ENCODE results near the gene FARSA.
A peak's percentile ranks its signal among the peaks of the same experiment; 100 is the strongest.
"Not testable (repeated sequence)": the region's sequence is repeated elsewhere in the genome, so short reads cannot be mapped to it uniquely, and the experiment has no call there.

FARSA gene

DNA sequence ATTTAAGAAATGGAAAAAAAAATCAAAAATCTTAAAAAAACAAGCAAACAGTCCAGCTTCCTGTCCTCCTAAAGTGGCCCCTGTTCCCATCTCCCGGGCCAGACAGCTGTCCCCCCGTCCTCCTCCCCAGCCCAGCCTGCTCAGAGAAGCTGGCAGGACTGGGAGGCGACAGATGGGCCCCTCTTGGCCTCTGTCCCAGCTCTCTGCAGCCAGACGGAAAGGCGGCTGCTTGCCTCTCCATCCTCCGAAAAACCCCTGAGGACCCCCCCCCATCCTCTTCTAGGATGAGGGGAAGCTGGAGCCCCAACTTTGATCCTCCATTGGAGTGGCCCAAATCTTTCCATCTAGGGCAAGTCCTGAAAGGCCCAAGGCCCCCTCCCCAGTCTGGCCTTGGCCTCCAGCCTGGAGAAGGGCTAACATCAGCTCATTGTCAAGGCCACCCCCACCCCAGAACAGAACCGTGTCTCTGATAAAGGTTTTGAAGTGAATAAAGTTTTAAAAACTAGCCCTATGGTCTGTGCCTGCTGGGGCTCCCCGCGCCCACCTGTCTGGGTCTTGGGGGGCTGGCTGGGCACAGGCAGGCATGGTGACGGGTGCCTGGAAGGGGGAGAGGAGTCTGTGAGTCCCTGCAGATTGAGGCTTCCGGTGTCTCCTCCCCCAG lies 19.8 kb upstream of the FARSA start:
- H3K27me3 ChIP-seq (ENCODE audit: insufficient read depth, low read length): no peaks in the 10 kb centered on the region
- no peak overlapping the region; the same call in 1 of the 2 replicates for H3K27ac ChIP-seq (ENCODE audit: low read depth, low read length)
- peaks cover 69% of the 10 kb centered on the region for H3K36me3 ChIP-seq (ENCODE audit: insufficient read depth, low read length)
- no peaks in the 10 kb centered on the region for H3K9me3 ChIP-seq (ENCODE audit: insufficient read depth, low read depth, low read length)
- no peak overlapping the region for H3K4me3 ChIP-seq (ENCODE audit: low read length)
- 94% methylated on average over 11 of the region's 11 CpGs for WGBS
- no peak overlapping the region for H3K9ac ChIP-seq (ENCODE audit: low read depth, low read length)
- peaks cover 8% of the 10 kb centered on the region; the same call in 1 of the 2 replicates for H3K4me1 ChIP-seq (ENCODE audit: insufficient read depth, low read length)

DNA sequence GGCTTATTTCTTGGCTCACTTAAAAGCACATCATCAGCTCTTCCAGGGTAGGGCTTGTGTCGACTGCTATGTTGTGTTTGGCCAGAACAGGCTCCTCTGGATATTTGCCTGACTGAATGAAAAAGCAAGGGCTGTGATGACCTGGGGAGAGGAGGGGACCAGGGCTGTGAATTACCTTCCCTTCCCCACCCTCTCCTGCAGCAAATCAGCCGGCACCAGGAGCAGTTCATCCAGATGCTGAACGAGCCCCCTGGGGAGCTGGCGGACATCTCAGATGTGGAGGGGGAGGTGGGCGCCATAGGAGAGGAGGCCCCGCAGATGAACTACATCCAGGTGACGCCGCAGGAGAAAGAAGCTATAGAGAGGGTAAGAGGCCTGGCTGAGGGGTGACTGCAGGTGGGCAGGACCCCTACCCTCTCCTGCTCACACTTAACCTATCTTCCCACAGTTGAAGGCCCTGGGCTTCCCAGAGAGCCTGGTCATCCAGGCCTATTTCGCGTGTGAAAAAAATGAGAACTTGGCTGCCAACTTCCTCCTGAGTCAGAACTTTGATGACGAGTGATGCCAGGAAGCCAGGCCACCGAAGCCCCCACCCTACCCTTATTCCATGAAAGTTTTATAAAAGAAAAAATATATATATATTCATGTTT lies 19.1 kb upstream of the FARSA start:
- H3K4me1 ChIP-seq (ENCODE audit: insufficient read depth, low read length): peaks cover 8% of the 10 kb centered on the region; the same call in 1 of the 2 replicates
- no peak overlapping the region for H3K9ac ChIP-seq (ENCODE audit: low read depth, low read length)
- H3K27ac ChIP-seq (ENCODE audit: low read depth, low read length): no peak overlapping the region
- no peak overlapping the region for H3K4me3 ChIP-seq (ENCODE audit: low read length)
- no peaks in the 10 kb centered on the region for H3K27me3 ChIP-seq (ENCODE audit: insufficient read depth, low read length)
- H3K36me3 ChIP-seq (ENCODE audit: insufficient read depth, low read length): peaks cover 76% of the 10 kb centered on the region
- 86% methylated on average over 11 of the region's 12 CpGs for WGBS
- H3K9me3 ChIP-seq (ENCODE audit: insufficient read depth, low read depth, low read length): no peaks in the 10 kb centered on the region

DNA sequence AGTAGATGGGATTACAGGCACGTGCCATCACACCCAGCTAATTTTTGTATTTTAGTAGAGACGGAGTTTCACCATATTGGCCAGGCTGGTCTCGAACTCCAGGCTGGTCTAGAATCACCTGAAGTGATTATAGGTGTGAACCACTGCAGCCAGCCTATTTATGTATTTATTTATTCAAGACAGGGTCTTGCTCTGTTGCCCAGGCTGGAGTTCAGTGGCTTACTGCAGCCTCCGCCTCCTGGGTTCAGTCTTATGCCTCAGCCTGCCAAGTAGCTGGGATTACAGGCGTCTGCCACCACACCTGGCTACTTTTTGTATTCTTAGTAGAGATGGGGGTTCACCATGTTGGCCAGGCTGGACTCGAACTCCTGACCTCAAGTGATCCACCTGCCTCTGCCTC lies 18.5 kb upstream of the FARSA start:
- Histone ChIP-seq H3K36me3 (ENCODE audit: insufficient read depth, low read length) (peaks cover 79% of the 10 kb centered on the region), H3K4me1 (ENCODE audit: insufficient read depth, low read length) (peaks cover 13% of the 10 kb centered on the region; the same call in 1 of the 2 replicates)
- not testable (repeated sequence) for H3K27me3 ChIP-seq (ENCODE audit: insufficient read depth, low read length); H3K27ac ChIP-seq (ENCODE audit: low read depth, low read length); H3K9ac ChIP-seq (ENCODE audit: low read depth, low read length); H3K4me3 ChIP-seq (ENCODE audit: low read length); H3K9me3 ChIP-seq (ENCODE audit: insufficient read depth, low read depth, low read length)
- 94% methylated on average over 6 of the region's 6 CpGs for WGBS

DNA sequence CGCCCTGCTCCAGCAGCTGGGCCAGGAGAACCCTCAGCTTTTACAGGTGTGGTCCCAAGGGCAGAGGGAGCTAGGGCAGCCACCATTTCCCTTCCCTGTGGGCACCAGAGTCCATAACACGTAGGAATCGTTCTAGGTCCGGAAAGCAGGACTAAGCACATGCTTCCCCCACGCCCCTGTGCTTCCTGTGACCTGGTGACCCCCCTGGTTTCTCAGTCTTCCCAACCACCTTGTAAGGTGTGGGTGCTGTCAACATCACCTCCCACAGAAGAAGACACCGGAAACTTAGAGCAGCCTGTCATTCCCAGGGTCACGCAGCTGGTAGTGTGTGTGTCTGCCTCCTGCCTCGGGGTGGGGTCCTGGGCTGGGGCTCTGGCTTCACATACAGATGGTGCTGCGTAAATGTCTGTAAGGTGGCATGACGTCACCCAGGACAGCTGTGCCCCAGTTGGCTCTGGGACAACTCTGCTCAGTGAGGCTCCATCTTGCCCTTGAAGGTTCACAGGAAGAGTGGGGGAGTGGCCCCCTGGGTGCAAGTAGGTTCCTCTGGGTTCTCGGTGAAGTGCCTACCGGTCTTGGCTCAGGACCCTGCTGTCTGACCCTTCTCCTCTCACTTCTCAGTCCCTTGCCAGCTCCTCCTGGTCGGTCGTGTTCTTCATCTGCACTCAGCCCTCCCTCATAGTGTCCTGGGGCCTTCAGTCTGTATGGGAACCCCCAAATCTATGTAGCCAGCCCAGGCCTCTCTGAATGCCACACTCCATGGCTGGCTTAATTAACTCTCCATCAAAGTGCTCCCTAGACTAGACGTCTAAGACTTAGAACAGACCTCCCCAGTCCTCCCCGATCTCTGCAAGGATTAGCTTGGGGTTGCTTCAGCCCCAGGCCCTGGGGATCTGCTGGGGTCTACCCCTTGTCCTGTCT lies 16.1 kb upstream of the FARSA start:
- H3K4me1 ChIP-seq (ENCODE audit: insufficient read depth, low read length): peaks cover 8% of the 10 kb centered on the region; the same call in 1 of the 2 replicates
- no peak overlapping the region for H3K9ac ChIP-seq (ENCODE audit: low read depth, low read length)
- H3K36me3 ChIP-seq (ENCODE audit: insufficient read depth, low read length): peaks cover 77% of the 10 kb centered on the region
- WGBS: 93% methylated on average over 16 of the region's 16 CpGs
- no peak overlapping the region for H3K27ac ChIP-seq (ENCODE audit: low read depth, low read length)
- no peak overlapping the region for H3K4me3 ChIP-seq (ENCODE audit: low read length)
- no peaks in the 10 kb centered on the region for H3K9me3 ChIP-seq (ENCODE audit: insufficient read depth, low read depth, low read length)
- H3K27me3 ChIP-seq (ENCODE audit: insufficient read depth, low read length): no peaks in the 10 kb centered on the region

DNA sequence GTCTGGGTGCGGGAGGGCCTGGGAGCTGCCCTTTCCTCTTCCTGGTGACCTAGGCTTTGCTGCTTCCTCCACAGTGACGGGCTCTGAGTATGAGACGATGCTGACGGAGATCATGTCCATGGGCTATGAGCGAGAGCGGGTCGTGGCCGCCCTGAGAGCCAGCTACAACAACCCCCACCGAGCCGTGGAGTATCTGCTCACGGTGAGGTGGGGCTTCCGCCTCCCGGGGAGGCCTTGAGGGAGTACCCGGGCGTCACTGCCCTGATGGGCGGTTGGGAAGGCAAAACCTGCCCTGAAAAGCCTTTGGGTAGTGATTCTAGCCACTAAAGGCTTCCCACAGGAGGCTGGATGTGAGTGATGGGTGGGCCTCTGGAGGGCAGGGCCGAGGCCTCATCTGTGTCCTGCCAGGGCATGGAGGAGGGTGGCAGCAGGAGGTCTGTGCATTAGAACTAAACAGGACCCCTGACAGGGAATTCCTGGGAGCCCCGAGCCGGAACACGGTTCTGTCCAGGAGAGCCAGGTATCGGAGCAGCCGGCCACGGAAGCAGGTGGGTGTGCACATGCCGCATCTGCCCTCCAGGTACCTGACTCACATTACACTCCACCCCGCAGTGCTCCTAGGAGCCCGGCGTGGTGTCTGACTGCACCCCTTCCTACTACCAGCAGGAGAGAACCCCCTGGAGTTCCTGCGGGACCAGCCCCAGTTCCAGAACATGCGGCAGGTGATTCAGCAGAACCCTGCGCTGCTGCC lies 15.3 kb upstream of the FARSA start:
- Histone ChIP-seq H3K9me3 (ENCODE audit: insufficient read depth, low read depth, low read length) (no peaks in the 10 kb centered on the region), H3K4me1 (ENCODE audit: insufficient read depth, low read length) (peaks cover 8% of the 10 kb centered on the region; the same call in 1 of the 2 replicates), H3K36me3 (ENCODE audit: insufficient read depth, low read length) (peaks cover 76% of the 10 kb centered on the region), H3K27ac (ENCODE audit: low read depth, low read length) (0 out of 2 replicates have a peak overlapping the region, but pooled peaks have one; percentile 30), H3K27me3 (ENCODE audit: insufficient read depth, low read length) (no peaks in the 10 kb centered on the region), H3K9ac (ENCODE audit: low read depth, low read length) (no peak overlapping the region), H3K4me3 (ENCODE audit: low read length) (no peak overlapping the region)
- 95% methylated on average over 30 of the region's 30 CpGs for WGBS

DNA sequence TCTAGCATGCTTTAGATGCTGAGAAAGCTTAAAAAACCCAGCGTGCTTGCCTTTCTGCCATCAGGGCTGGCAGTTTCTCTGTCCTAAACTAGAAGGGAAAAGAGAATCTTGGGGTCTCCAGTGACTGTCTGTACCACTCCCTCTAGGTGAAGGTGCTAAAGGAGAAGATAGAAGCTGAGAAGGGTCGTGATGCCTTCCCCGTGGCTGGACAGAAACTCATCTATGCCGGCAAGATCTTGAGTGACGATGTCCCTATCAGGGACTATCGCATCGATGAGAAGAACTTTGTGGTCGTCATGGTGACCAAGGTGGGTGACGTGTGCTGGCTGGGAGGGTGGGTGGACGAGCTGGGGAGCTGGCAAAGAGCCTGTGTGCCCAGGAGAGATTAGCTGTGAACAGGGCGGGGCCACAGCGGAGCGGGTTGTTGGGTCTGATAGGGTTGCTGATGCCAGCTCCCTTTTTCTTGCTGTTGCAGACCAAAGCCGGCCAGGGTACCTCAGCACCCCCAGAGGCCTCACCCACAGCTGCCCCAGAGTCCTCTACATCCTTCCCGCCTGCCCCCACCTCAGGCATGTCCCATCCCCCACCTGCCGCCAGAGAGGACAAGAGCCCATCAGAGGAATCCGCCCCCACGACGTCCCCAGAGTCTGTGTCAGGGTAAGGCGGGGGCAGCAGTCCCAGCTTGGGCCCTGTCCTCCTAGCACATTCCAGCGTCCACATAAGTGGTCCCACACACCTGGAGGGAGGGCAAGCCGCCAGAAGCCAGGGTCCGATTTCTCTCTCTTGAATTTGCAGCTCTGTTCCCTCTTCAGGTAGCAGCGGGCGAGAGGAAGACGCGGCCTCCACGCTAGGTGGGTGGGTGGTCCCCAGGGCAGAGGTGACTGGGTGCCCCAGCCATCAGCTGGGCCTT lies 14.4 kb upstream of the FARSA start:
- Histone ChIP-seq H3K4me3 (ENCODE audit: low read length) (no peak overlapping the region), H3K27ac (ENCODE audit: low read depth, low read length) (0 out of 2 replicates have a peak overlapping the region, but pooled peaks have one; percentile 30), H3K36me3 (ENCODE audit: insufficient read depth, low read length) (peaks cover 76% of the 10 kb centered on the region), H3K27me3 (ENCODE audit: insufficient read depth, low read length) (no peaks in the 10 kb centered on the region), H3K9me3 (ENCODE audit: insufficient read depth, low read depth, low read length) (no peaks in the 10 kb centered on the region), H3K9ac (ENCODE audit: low read depth, low read length) (no peak overlapping the region), H3K4me1 (ENCODE audit: insufficient read depth, low read length) (peaks cover 8% of the 10 kb centered on the region; the same call in 1 of the 2 replicates)
- 93% methylated on average over 28 of the region's 28 CpGs for WGBS

DNA sequence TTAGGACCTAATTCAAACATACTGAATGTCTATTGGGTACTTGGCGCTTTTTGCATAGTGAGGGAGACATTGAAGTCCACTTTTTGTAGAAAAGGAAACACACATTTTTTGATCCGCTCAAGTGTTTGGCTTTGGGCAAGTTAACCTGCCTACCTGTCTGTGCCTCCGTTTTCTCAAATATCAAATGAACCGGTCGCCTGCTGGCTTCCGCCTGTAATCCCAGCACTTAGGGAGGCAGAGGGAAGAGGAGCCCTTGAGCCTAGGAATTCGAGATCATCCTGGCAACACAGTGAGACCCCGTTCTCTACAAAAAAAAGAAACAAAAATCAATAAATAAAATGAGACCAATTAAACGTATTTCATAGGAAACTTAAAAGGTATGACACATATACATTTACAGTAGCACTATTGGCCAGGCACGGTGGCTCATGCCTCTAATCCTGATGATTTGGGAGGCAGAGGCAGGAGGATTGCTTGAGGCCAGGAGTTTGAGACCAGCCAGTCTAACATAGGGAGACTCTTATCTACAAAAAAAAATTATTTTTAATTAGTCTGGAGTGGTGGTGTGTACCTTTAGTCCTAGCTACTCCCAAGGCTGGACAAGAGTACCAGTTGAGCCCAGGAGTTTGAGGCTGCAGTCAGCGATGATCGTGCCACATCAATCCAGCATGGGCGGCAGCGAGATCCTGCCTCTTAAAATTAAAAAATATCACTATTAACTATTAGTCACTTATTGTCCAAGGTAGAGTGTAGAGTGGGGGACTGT lies 13.4 kb upstream of the FARSA start:
- Histone ChIP-seq H3K27ac (ENCODE audit: low read depth, low read length) (peak overlapping the region; percentile 100), H3K4me3 (ENCODE audit: low read length) (peak overlapping the region; percentile 92), H3K36me3 (ENCODE audit: insufficient read depth, low read length) (peaks cover 76% of the 10 kb centered on the region), H3K27me3 (ENCODE audit: insufficient read depth, low read length) (no peaks in the 10 kb centered on the region), H3K9ac (ENCODE audit: low read depth, low read length) (peak overlapping the region; percentile 87), H3K4me1 (ENCODE audit: insufficient read depth, low read length) (peaks cover 8% of the 10 kb centered on the region; the same call in 1 of the 2 replicates), H3K9me3 (ENCODE audit: insufficient read depth, low read depth, low read length) (no peaks in the 10 kb centered on the region)
- 52% methylated on average over 11 of the region's 14 CpGs for whole genome bisulfite sequencing

DNA sequence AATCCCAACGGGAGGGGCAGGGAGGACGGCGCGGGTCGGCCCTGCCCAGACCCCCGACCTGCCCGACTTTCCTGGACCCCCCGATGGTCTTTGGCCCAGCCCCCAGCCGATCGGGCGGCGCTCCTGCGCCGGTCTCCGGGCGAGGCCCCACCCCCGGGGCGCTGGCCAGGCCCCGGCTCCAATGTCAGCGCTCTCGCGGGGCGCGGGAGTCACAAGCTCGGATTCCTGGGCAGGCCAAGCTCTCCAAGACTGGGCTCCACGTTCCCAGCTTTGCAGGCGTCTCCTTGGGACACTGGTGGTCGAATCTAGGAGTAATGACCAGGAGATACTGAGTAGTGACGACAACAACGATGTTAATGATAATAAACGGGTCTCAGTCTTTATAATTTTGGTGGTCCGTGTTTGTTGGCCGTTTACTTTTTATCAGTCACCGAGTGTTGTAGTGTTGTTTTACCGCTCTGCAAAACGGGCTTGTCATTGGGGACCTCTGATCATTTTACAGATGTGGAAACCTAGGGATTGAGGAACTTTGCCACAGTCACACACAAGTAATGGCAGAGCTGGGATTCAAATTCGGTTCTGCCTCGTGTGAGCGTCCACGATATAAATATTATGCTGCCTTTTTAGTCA lies 12.7 kb upstream of the FARSA start:
- H3K4me1 ChIP-seq (ENCODE audit: insufficient read depth, low read length): peaks cover 8% of the 10 kb centered on the region; the same call in 1 of the 2 replicates
- WGBS: 1% methylated on average over 40 of the region's 40 CpGs
- peak overlapping the region; percentile 92 for H3K4me3 ChIP-seq (ENCODE audit: low read length)
- peak overlapping the region; percentile 87 for H3K9ac ChIP-seq (ENCODE audit: low read depth, low read length)
- H3K36me3 ChIP-seq (ENCODE audit: insufficient read depth, low read length): peaks cover 77% of the 10 kb centered on the region
- peak overlapping the region; percentile 100 for H3K27ac ChIP-seq (ENCODE audit: low read depth, low read length)
- H3K9me3 ChIP-seq (ENCODE audit: insufficient read depth, low read depth, low read length): no peaks in the 10 kb centered on the region
- H3K27me3 ChIP-seq (ENCODE audit: insufficient read depth, low read length): no peaks in the 10 kb centered on the region

DNA sequence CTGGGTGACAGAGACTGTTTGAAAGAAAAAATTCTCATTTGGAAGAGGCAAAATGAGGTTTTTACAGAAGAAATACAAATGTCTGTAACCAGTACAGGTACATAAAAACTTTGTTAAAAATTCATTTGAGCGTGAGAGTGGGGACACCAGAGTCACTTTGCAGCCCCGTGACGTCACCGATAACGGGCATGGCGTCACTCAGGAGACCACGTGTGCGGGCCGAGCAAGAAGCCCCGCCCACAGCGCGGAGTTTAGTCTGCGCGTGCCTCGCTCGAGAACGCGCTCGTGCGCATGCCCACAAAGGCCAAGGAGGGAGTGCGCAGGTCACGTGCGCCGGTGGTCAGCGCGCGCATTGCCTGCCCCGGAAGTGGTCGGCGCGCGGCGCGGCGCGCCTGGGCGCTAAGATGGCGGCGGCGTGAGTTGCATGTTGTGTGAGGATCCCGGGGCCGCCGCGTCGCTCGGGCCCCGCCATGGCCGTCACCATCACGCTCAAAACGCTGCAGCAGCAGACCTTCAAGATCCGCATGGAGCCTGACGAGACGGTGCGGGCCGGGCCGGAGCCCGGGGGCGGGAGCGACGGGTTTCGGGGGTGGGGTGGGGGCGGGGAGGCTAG lies 12.1 kb upstream of the FARSA start, which contains the start of gene RAD23A:
Gene RAD23A, plus strand, starts transcription at position 384 of the 613 bp plus-strand sequence. Its CDS starts 87 bp downstream, at position 471.
- no peaks in the 10 kb centered on the region for H3K27me3 ChIP-seq (ENCODE audit: insufficient read depth, low read length)
- peak within 1 kb of the TSS; percentile 92 for H3K4me3 ChIP-seq (ENCODE audit: low read length)
- peaks cover 8% of the 10 kb centered on the region; the same call in 1 of the 2 replicates for H3K4me1 ChIP-seq (ENCODE audit: insufficient read depth, low read length)
- H3K27ac ChIP-seq (ENCODE audit: low read depth, low read length): peak within 1 kb of the TSS; percentile 100
- H3K36me3 ChIP-seq (ENCODE audit: insufficient read depth, low read length): peaks cover 77% of the 10 kb centered on the region
- under 1% methylated on average over 62 of the region's 62 CpGs for WGBS
- H3K9ac ChIP-seq (ENCODE audit: low read depth, low read length): peak within 1 kb of the TSS; percentile 87
- H3K9me3 ChIP-seq (ENCODE audit: insufficient read depth, low read depth, low read length): no peaks in the 10 kb centered on the region
